Hepatocyte (in vitro differentiated cells): ENCODE measurements around the gene UVSSA. TPM values are rescaled to one million over a fixed set of nuclear protein-coding genes. Genes with fewer than 3 reads are reported as not detected.
"Not testable (repeated sequence)": the region's sequence is repeated elsewhere in the genome, so short reads cannot be mapped to it uniquely, and the experiment has no call there.

Source experiments
- DNase-seq: peaks from one replicate; pipeline ENCODE4 v3.0.0-alpha.2; 2016; ENCODE audit warnings: low spot score
- H2AFZ ChIP-seq: fragments of 200-600 bp; sonication (generic); 2 replicates; pipeline ENCODE4 v1.6.0; 2016; ENCODE audit warnings: antibody characterized with exemption, mild to moderate bottlenecking
- H3K27ac ChIP-seq: fragments of 200-600 bp; sonication (generic); 2 replicates; pipeline ENCODE4 v1.5.1; 2016; ENCODE audit warnings: mild to moderate bottlenecking
- H3K27me3 ChIP-seq: fragments of 200-600 bp; sonication (generic); 2 replicates; pipeline ENCODE4 v1.6.1; 2016
- H3K36me3 ChIP-seq: fragments of 200-600 bp; sonication (generic); replicated peaks from 2 replicates; pipeline ENCODE4 v1.5.1; 2016; ENCODE audit warnings: low read depth; ENCODE audit not compliant: insufficient read depth
- H3K4me1 ChIP-seq: fragments of 200-600 bp; sonication (generic); 2 replicates; pipeline ENCODE4 v1.5.1; 2016; ENCODE audit warnings: mild to moderate bottlenecking, moderate library complexity; ENCODE audit not compliant: insufficient read depth
- H3K4me2 ChIP-seq: fragments of 200-600 bp; sonication (generic); 2 replicates; pipeline ENCODE4 v1.6.0; 2016
- H3K4me3 ChIP-seq: fragments of 200-600 bp; sonication (generic); 2 replicates; pipeline ENCODE4 v1.5.1; 2016; ENCODE audit warnings: mild to moderate bottlenecking
- H3K79me2 ChIP-seq: fragments of 200-600 bp; sonication (generic); 2 replicates; pipeline ENCODE4 v1.6.0; 2017; ENCODE audit warnings: mild to moderate bottlenecking
- H3K9me2 ChIP-seq: fragments of 200-600 bp; sonication (generic); replicated peaks from 2 replicates; pipeline ENCODE4 v1.6.0; 2017; ENCODE audit warnings: mild to moderate bottlenecking; ENCODE audit not compliant: insufficient read depth
- H3K9me3 ChIP-seq: fragments of 200-600 bp; sonication (generic); 2 replicates; pipeline ENCODE4 v1.5.1; 2016; ENCODE audit warnings: low read depth, mild to moderate bottlenecking
- H4K20me1 ChIP-seq: fragments of 200-600 bp; sonication (generic); 2 replicates; pipeline ENCODE4 v1.6.0; 2016; ENCODE audit warnings: mild to moderate bottlenecking; ENCODE audit not compliant: insufficient read depth, poor library complexity, severe bottlenecking
- EZH2 ChIP-seq: fragments of 200-600 bp; sonication (generic); IDR thresholded peaks from 2 replicates; pipeline ENCODE4 v1.6.1; 2016; ENCODE audit warnings: antibody characterized with exemption, mild to moderate bottlenecking, borderline replicate concordance
- WGBS: methylation state at CpG from one replicate; pipeline ENCODE4 v1.1.6; 2016; ENCODE audit warnings: low lambda C conversion rate; ENCODE audit errors: missing lambda C conversion rate; 5-methylcytosine and 5-hydroxymethylcytosine counted together
- polyA plus RNA-seq: library from polyadenylated mRNA; unstranded; fragments of >200 nt; fragmentation: Nextera tagmentation; extraction: Ambion mirVana; gene quantifications from 2 replicates; pipeline ENCODE4 v1.2.1, GENCODE V29; 2016
- total RNA-seq: library from RNA; depleted of rRNA; stranded (reverse); fragments of >200 nt; gene quantifications from 2 replicates; pipeline ENCODE4 v1.2.3, GENCODE V29; 2014

Gene UVSSA
- total and polyA plus RNA-seq, 2 experiments from 2014 or later, result 10.6 to 11.0 TPM

- DNase-seq, result no peak
- H3K4me1 ChIP-seq, result no peaks in the 10 kb centered on the region
- 81% methylated on average over 5 of the region's 5 CpGs for WGBS
- TF ChIP-seq EZH2, result no peak
- no peak overlapping the region for H3K27ac ChIP-seq
- no peak overlapping the region for H3K4me2 ChIP-seq
- no peak overlapping the region for H2AFZ ChIP-seq
- H3K79me2 ChIP-seq, result no peaks in the 10 kb centered on the region
- no peaks in the 10 kb centered on the region for H4K20me1 ChIP-seq
- no peaks in the 10 kb centered on the region for H3K36me3 ChIP-seq
- no peaks in the 10 kb centered on the region for H3K9me2 ChIP-seq
- H3K9me3 ChIP-seq, result no peaks in the 10 kb centered on the region
- H3K4me3 ChIP-seq, result no peak overlapping the region
- peaks cover 20% of the 10 kb centered on the region for H3K27me3 ChIP-seq
These were observed 80.0 kb downstream of the UVSSA start for GRCh38 chr4:1427010-1427409.

DNA sequence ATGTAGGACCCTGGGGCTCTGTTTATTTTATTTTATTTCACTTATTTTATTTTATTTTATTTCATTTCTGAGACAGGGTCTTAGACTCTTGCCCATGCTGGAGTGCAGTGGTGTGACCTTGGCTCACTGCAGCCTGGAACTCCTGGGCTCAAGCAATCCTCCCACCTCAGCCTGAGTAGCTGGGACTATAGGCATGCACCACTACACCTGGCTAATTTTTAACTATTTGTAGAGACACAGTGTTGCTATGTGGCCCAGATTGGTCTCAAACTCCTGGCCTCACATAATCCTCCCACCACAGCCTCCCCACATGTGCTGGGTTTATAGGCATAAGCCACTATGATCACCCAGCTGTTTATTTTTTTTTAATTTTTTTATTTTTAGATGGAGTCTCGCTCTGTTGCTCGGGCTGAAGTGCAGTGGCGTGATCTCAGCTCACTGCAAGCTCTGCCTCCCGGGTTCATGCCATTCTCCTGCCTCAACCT lies 96.7 kb downstream of the UVSSA start:
- not testable (repeated sequence) for H3K27ac ChIP-seq, H4K20me1 ChIP-seq, H3K27me3 ChIP-seq, H2AFZ ChIP-seq, H3K9me3 ChIP-seq, H3K4me2 ChIP-seq, H3K36me3 ChIP-seq, H3K4me3 ChIP-seq, H3K79me2 ChIP-seq, DNase-seq, H3K9me2 ChIP-seq, H3K4me1 ChIP-seq
- 85% methylated on average over 4 of the region's 4 CpGs for WGBS

Other genes starting within 250 kb of the UVSSA start
- 3.0 and 10.4 TPM in 2 replicates for gene RNF212, start 233.6 kb upstream of the UVSSA start, total RNA-seq
- 8.4 and 12.0 TPM in 2 replicates for gene RNF212, start 233.6 kb upstream of the UVSSA start, polyA plus RNA-seq
- gene SPON2, start 174.6 kb upstream of the UVSSA start, total RNA-seq, result 308 and 403 TPM in 2 replicates
- 1,210 and 1,380 TPM in 2 replicates for gene SPON2, start 174.6 kb upstream of the UVSSA start, polyA plus RNA-seq
- 129 and 169 TPM in 2 replicates for gene CTBP1, start 98.1 kb upstream of the UVSSA start, total RNA-seq
- 147 and 179 TPM in 2 replicates for gene CTBP1, start 98.1 kb upstream of the UVSSA start, polyA plus RNA-seq
- 63.8 and 66.6 TPM in 2 replicates for gene MAEA, start 57.3 kb upstream of the UVSSA start, total RNA-seq
- gene MAEA, start 57.3 kb upstream of the UVSSA start, polyA plus RNA-seq, result 69.6 and 73.2 TPM in 2 replicates
- gene NKX1-1, start 59.2 kb downstream of the UVSSA start, total RNA-seq, result not detected in 2 replicates
- not detected in 2 replicates for gene NKX1-1, start 59.2 kb downstream of the UVSSA start, polyA plus RNA-seq